Measurements from ENCODE around the gene LIN7B. TPM values are rescaled to one million over a fixed set of nuclear protein-coding genes. Genes with fewer than 3 reads are reported as not detected.

Gene LIN7B
- total and polyA plus RNA-seq, 2 of the 13 experiments (the other 11 are each of a cell fraction or from before 2014, with no cell fraction given) = 5.3 to 7.6 TPM

DNA sequence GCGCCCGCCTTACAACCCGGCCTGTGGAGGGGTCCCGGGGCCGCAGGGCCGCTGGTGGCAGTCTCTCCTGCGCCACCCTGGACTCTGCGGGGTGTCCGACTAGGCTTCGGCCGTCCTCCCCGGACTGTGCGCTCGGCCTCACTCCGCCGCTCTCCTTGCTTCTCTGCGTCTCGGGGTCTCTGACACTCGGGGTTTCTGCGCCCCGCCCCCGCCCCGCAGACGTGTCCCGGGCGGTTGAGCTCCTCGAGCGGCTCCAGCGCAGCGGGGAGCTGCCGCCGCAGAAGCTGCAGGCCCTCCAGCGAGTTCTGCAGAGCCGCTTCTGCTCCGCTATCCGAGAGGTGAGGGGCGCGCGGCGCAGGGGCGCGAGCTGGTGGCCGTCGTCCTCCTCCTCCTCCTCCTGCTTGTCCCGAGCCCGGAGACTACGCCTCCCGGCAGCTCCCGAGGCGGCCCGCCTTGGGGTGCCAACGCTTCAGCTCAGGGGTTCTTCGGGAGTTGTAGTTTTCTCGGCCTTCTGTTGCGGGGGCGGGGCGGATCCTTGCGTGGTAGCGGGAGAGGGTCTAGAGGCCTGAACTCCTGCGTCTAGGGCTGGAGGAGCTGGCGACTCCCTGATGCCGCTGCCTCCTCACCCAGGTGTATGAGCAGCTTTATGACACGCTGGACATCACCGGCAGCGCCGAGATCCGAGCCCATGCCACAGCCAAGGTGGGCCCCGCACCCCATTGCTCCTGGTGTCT lies 627 bp downstream of the LIN7B start (continued):
- TF ChIP-seq, protein P1, sequence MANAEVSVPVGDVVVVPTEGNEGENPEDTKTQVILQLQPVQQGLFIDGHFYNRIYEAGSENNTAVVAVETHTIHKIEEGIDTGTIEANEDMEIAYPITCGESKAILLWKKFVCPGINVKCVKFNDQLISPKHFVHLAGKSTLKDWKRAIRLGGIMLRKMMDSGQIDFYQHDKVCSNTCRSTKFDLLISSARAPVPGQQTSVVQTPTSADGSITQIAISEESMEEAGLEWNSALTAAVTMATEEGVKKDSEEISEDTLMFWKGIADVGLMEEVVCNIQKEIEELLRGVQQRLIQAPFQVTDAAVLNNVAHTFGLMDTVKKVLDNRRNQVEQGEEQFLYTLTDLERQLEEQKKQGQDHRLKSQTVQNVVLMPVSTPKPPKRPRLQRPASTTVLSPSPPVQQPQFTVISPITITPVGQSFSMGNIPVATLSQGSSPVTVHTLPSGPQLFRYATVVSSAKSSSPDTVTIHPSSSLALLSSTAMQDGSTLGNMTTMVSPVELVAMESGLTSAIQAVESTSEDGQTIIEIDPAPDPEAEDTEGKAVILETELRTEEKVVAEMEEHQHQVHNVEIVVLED (CRISPR knock-in tag; IDR thresholded peaks at IDR 0.05; ENCODE audit: borderline replicate concordance) = peak; percentile 68
- TF ChIP-seq, protein P2, sequence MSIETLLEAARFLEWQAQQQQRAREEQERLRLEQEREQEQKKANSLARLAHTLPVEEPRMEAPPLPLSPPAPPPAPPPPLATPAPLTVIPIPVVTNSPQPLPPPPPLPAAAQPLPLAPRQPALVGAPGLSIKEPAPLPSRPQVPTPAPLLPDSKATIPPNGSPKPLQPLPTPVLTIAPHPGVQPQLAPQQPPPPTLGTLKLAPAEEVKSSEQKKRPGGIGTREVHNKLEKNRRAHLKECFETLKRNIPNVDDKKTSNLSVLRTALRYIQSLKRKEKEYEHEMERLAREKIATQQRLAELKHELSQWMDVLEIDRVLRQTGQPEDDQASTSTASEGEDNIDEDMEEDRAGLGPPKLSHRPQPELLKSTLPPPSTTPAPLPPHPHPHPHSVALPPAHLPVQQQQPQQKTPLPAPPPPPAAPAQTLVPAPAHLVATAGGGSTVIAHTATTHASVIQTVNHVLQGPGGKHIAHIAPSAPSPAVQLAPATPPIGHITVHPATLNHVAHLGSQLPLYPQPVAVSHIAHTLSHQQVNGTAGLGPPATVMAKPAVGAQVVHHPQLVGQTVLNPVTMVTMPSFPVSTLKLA (IDR thresholded peaks at IDR 0.05) = no peak
- 0 out of 2 replicates have a peak, but pooled peaks have one; percentile 55 for TF ChIP-seq ZC3H13 (CRISPR knock-in tag; IDR thresholded peaks at IDR 0.05)
- no peak for TF ChIP-seq ZBTB49 (CRISPR knock-in tag; IDR thresholded peaks at IDR 0.05; ENCODE audit: borderline replicate concordance)
- TF ChIP-seq, protein P3, sequence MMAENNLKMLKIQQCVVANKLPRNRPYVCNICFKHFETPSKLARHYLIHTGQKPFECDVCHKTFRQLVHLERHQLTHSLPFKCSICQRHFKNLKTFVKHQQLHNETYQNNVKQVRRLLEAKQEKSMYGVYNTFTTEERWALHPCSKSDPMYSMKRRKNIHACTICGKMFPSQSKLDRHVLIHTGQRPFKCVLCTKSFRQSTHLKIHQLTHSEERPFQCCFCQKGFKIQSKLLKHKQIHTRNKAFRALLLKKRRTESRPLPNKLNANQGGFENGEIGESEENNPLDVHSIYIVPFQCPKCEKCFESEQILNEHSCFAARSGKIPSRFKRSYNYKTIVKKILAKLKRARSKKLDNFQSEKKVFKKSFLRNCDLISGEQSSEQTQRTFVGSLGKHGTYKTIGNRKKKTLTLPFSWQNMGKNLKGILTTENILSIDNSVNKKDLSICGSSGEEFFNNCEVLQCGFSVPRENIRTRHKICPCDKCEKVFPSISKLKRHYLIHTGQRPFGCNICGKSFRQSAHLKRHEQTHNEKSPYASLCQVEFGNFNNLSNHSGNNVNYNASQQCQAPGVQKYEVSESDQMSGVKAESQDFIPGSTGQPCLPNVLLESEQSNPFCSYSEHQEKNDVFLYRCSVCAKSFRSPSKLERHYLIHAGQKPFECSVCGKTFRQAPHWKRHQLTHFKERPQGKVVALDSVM (CRISPR knock-in tag; IDR thresholded peaks at IDR 0.05) = no peak
- no peak for TF ChIP-seq ZNF552 (CRISPR knock-in tag; IDR thresholded peaks at IDR 0.05; ENCODE audit: borderline replicate concordance)
- TF ChIP-seq, protein P4, sequence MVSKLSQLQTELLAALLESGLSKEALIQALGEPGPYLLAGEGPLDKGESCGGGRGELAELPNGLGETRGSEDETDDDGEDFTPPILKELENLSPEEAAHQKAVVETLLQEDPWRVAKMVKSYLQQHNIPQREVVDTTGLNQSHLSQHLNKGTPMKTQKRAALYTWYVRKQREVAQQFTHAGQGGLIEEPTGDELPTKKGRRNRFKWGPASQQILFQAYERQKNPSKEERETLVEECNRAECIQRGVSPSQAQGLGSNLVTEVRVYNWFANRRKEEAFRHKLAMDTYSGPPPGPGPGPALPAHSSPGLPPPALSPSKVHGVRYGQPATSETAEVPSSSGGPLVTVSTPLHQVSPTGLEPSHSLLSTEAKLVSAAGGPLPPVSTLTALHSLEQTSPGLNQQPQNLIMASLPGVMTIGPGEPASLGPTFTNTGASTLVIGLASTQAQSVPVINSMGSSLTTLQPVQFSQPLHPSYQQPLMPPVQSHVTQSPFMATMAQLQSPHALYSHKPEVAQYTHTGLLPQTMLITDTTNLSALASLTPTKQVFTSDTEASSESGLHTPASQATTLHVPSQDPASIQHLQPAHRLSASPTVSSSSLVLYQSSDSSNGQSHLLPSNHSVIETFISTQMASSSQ (IDR thresholded peaks at IDR 0.05; ENCODE audit: low read depth) = no peak
- TF ChIP-seq, protein P4 (CRISPR knock-in tag; IDR thresholded peaks at IDR 0.05; ENCODE audit: borderline replicate concordance) = no peak
- TF ChIP-seq, protein P5, sequence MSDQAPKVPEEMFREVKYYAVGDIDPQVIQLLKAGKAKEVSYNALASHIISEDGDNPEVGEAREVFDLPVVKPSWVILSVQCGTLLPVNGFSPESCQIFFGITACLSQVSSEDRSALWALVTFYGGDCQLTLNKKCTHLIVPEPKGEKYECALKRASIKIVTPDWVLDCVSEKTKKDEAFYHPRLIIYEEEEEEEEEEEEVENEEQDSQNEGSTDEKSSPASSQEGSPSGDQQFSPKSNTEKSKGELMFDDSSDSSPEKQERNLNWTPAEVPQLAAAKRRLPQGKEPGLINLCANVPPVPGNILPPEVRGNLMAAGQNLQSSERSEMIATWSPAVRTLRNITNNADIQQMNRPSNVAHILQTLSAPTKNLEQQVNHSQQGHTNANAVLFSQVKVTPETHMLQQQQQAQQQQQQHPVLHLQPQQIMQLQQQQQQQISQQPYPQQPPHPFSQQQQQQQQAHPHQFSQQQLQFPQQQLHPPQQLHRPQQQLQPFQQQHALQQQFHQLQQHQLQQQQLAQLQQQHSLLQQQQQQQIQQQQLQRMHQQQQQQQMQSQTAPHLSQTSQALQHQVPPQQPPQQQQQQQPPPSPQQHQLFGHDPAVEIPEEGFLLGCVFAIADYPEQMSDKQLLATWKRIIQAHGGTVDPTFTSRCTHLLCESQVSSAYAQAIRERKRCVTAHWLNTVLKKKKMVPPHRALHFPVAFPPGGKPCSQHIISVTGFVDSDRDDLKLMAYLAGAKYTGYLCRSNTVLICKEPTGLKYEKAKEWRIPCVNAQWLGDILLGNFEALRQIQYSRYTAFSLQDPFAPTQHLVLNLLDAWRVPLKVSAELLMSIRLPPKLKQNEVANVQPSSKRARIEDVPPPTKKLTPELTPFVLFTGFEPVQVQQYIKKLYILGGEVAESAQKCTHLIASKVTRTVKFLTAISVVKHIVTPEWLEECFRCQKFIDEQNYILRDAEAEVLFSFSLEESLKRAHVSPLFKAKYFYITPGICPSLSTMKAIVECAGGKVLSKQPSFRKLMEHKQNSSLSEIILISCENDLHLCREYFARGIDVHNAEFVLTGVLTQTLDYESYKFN (CRISPR knock-in tag; conservative IDR thresholded peaks at IDR 0.05) = no peak
- TF ChIP-seq BATF2 (CRISPR knock-in tag; IDR thresholded peaks at IDR 0.05) = no peak

All from HepG2 (cell line).